Aorta (tissue), 5 donors: ENCODE results near the gene GPC5. TPM values are rescaled to one million over a fixed set of nuclear protein-coding genes. Genes with fewer than 3 reads are reported as not detected.
"Not testable (repeated sequence)": the region's sequence is repeated elsewhere in the genome, so short reads cannot be mapped to it uniquely, and the experiment has no call there.

ENCODE experiments used
- ATAC-seq: fragments of 200-7000 bp; cut with Tn5 transposase; one replicate; pipeline ENCODE4 v1.9.1; 2022; ENCODE audit warnings: moderate library complexity; ENCODE audit not compliant: low FRiP score
- DNase-seq, 2 donors: peaks; one replicate each; pipeline ENCODE4 v3.0.0-alpha.2; 2020
- H3K27ac ChIP-seq, 2 donors: one replicate each; pipeline ENCODE4 v1.5.1; 2013; ENCODE audit warnings: low read length in 2 of 2, mild to moderate bottlenecking in 2 of 2, moderate library complexity in 2 of 2, control low read depth in 1 of 2, inconsistent platforms in 1 of 2, low read depth in 1 of 2
- H3K27me3 ChIP-seq, 2 donors: one replicate each; pipeline ENCODE4 v1.6.1; 2013; ENCODE audit warnings: control low read depth in 1 of 2, low read length in 1 of 2, mild to moderate bottlenecking in 1 of 2, moderate library complexity in 1 of 2; ENCODE audit not compliant: insufficient read depth in 2 of 2, control insufficient read depth in 1 of 2
- H3K36me3 ChIP-seq, 2 donors: one replicate each; pipeline ENCODE4 v1.6.1; 2013; ENCODE audit warnings: control low read depth in 1 of 2, low read length in 1 of 2, mild to moderate bottlenecking in 1 of 2; ENCODE audit not compliant: insufficient read depth in 2 of 2, control insufficient read depth in 1 of 2
- H3K4me1 ChIP-seq, 2 donors: one replicate each; pipeline ENCODE4 v1.6.1; 2013; ENCODE audit warnings: low read length in 2 of 2, control low read depth in 1 of 2, mild to moderate bottlenecking in 1 of 2, moderate library complexity in 1 of 2; ENCODE audit not compliant: insufficient read depth in 2 of 2, control insufficient read depth in 1 of 2
- H3K4me3 ChIP-seq, 2 donors: one replicate each; pipeline ENCODE4 v1.5.1; 2013; ENCODE audit warnings: low read length in 2 of 2, control low read depth in 1 of 2, mild to moderate bottlenecking in 1 of 2
- H3K9me3 ChIP-seq: one replicate; pipeline ENCODE4 v1.6.1; 2013; ENCODE audit warnings: mild to moderate bottlenecking, low read length; ENCODE audit not compliant: control insufficient read depth
- WGBS, 2 donors: extraction: QIAGEN DNeasy Blood & Tissue Kit; methylation state at CpG; one replicate each; pipeline ENCODE4 v1.1.7; 2013; 5-methylcytosine and 5-hydroxymethylcytosine counted together
- intact Hi-C, 2 donors: fragments of 100-400 bp; cut with DNase I; formaldehyde crosslinking; loops; one replicate each; pipeline versions ENCODE4 v1.14.2 to v1.15.0; 2022
- polyA plus RNA-seq, 2 donors: library from polyadenylated mRNA; stranded (reverse); fragments of 200-250 nt; gene quantifications; one replicate each; pipeline ENCODE4 v1.2.3, GENCODE V29; 2013
- total RNA-seq, 2 donors: library from RNA; stranded (reverse); fragmentation: NEBNext Ultra II Directional; extraction: Animal tissue kit (Norgen Biotek cat#: 25700); gene quantifications; one replicate each; pipeline ENCODE4 v1.2.1, GENCODE V29; 2021
- donor health status: healthy with polysubstance abuse.
- donor health status: Bipolar disorder and iron deficiency.
- donor health status: DM: no; HTN: no; CAD: no.
- donor health status: DM: no; HTN: no; CAD: no.
- donor health status: DM: yes; HTN: yes; CAD: no.

The GPC5 gene
- total and polyA plus RNA-seq, 4 donors = 0.97 to 1.5 TPM; not detected in 2

GRCh38 chr13:91878491-91878890 is 480.1 kb downstream of the GPC5 start:
- ATAC-seq = no peak
- no peak overlapping the region for H3K27ac ChIP-seq
- intact Hi-C loops = no loop called here
- H3K4me1 ChIP-seq = no peaks in the 10 kb centered on the region
- no peak for DNase-seq
- 88 to 90% methylated on average over 3 of the region's 3 CpGs for WGBS, 2 donors
- H3K4me3 ChIP-seq = no peak overlapping the region
- no peaks in the 10 kb centered on the region for H3K9me3 ChIP-seq
- H3K36me3 ChIP-seq = no peaks in the 10 kb centered on the region
- no peaks in the 10 kb centered on the region for H3K27me3 ChIP-seq

GRCh38 chr13:91879360-91879759 is 480.9 kb downstream of the GPC5 start:
- no peak overlapping the region for H3K27ac ChIP-seq
- no peaks in the 10 kb centered on the region for H3K4me1 ChIP-seq
- no peaks in the 10 kb centered on the region for H3K9me3 ChIP-seq
- intact Hi-C loops = no loop called here
- ATAC-seq (no peak), DNase-seq (no peak)
- 90 to 93% methylated on average over 2 of the region's 2 CpGs for WGBS, 2 donors
- H3K4me3 ChIP-seq = no peak overlapping the region
- H3K27me3 ChIP-seq = no peaks in the 10 kb centered on the region
- H3K36me3 ChIP-seq = no peaks in the 10 kb centered on the region

- ATAC-seq = no peak
Measured at GRCh38 chr13:91882918-91883317, 484.5 kb downstream of the GPC5 start.

GRCh38 chr13:91889641-91890040 is 491.2 kb downstream of the GPC5 start:
- Histone ChIP-seq H3K36me3 (no peaks in the 10 kb centered on the region), H3K4me3 (no peak overlapping the region), H3K9me3 (no peaks in the 10 kb centered on the region), H3K27me3 (no peaks in the 10 kb centered on the region), H3K4me1 (no peaks in the 10 kb centered on the region), H3K27ac (no peak overlapping the region)
- no peak for ATAC-seq
- 84 to 86% methylated on average over 2 of the region's 2 CpGs for WGBS, 2 donors
- intact Hi-C loops = no loop called here
- DNase-seq = no peak

More at GRCh38 chr13:91882918-91883317, 484.5 kb downstream of the GPC5 start:
- Histone ChIP-seq H3K36me3 (no peaks in the 10 kb centered on the region), H3K9me3 (no peaks in the 10 kb centered on the region), H3K27ac (no peak overlapping the region), H3K4me3 (no peak overlapping the region), H3K4me1 (no peaks in the 10 kb centered on the region), H3K27me3 (no peaks in the 10 kb centered on the region)
- intact Hi-C loops = no loop called here
- no peak for DNase-seq

- Histone ChIP-seq H3K36me3 (no peaks in the 10 kb centered on the region), H3K27ac (no peak overlapping the region), H3K4me1 (no peaks in the 10 kb centered on the region), H3K9me3 (no peaks in the 10 kb centered on the region), H3K27me3 (no peaks in the 10 kb centered on the region), H3K4me3 (no peak overlapping the region)
- 73 to 76% methylated on average over 3 of the region's 3 CpGs for WGBS, 2 donors
- intact Hi-C loops = no loop called here
- ATAC-seq = no peak
- DNase-seq = no peak
Measured at GRCh38 chr13:91891141-91891540, 492.7 kb downstream of the GPC5 start.

GRCh38 chr13:91893040-91893439 is 494.6 kb downstream of the GPC5 start:
- Histone ChIP-seq H3K27ac (no peak overlapping the region), H3K4me1 (no peaks in the 10 kb centered on the region), H3K4me3 (no peak overlapping the region), H3K36me3 (no peaks in the 10 kb centered on the region), H3K9me3 (no peaks in the 10 kb centered on the region), H3K27me3 (no peaks in the 10 kb centered on the region)
- ATAC-seq (no peak), DNase-seq (no peak)
- intact Hi-C loops = no loop called here
- 93 to 96% methylated on average over 2 of the region's 2 CpGs for WGBS, 2 donors

- 5 to 6% methylated on average over 2 of the region's 2 CpGs for WGBS, 2 donors
- ATAC-seq (no peak), DNase-seq (no peak)
- Histone ChIP-seq H3K36me3 (no peaks in the 10 kb centered on the region), H3K9me3 (no peaks in the 10 kb centered on the region), H3K27me3 (no peaks in the 10 kb centered on the region), H3K4me3 (no peak overlapping the region), H3K4me1 (no peaks in the 10 kb centered on the region), H3K27ac (no peak overlapping the region)
- intact Hi-C loops = no loop called here
Measured at GRCh38 chr13:91894316-91894715, 495.9 kb downstream of the GPC5 start.

GRCh38 chr13:91896547-91896946 is 498.1 kb downstream of the GPC5 start:
- intact Hi-C loops = no loop called here
- Histone ChIP-seq H3K27me3 (no peaks in the 10 kb centered on the region), H3K4me3 (no peak overlapping the region), H3K9me3 (no peaks in the 10 kb centered on the region), H3K4me1 (no peaks in the 10 kb centered on the region), H3K27ac (no peak overlapping the region), H3K36me3 (no peaks in the 10 kb centered on the region)
- ATAC-seq (no peak), DNase-seq (no peak)
- WGBS, 2 donors = 68 to 83% methylated on average over 5 of the region's 5 CpGs

GRCh38 chr13:91898986-91899385 is 500.6 kb downstream of the GPC5 start:
- intact Hi-C loops, H3K4me1 ChIP-seq, ATAC-seq, H3K4me3 ChIP-seq, DNase-seq, H3K9me3 ChIP-seq, H3K36me3 ChIP-seq, H3K27me3 ChIP-seq, H3K27ac ChIP-seq: not testable (repeated sequence)
